ENCODE data around the gene SPTAN1. TPM values are rescaled to one million over a fixed set of nuclear protein-coding genes. Genes with fewer than 3 reads are reported as not detected.
A peak's percentile ranks its signal among the peaks of the same experiment; 100 is the strongest.

Gene SPTAN1
- total RNA-seq (2012; rRNA removed) (327 and 345 TPM in 2 replicates), polyA plus RNA-seq (2012; rRNA removed) (275 and 316 TPM in 2 replicates), Bru-seq, nascent RNA (percentile 92 among the genes with signal in this experiment), BruChase-seq, experiment 1, labeled RNA remaining after a 6-hour chase (percentile 97 among the genes with signal in this experiment), BruChase-seq, experiment 2, labeled RNA remaining after a 2-hour chase (percentile 95 among the genes with signal in this experiment)
- polyA plus RNA-seq (2012; cell fraction: cytosol; rRNA removed), result 177 and 253 TPM in 2 replicates
- polyA plus RNA-seq (2012; cell fraction: nucleus; rRNA removed; ENCODE audit: low replicate concordance), result 798 and 1,000 TPM in 2 replicates
- long read RNA-seq, full-length matches to known transcripts, result 32 of 108 reads
- long read RNA-seq, partial matches to known transcripts, result 63 of 108 reads
- long read RNA-seq, other reads (novel, unspliced or antisense), result 13 of 108 reads

DNA sequence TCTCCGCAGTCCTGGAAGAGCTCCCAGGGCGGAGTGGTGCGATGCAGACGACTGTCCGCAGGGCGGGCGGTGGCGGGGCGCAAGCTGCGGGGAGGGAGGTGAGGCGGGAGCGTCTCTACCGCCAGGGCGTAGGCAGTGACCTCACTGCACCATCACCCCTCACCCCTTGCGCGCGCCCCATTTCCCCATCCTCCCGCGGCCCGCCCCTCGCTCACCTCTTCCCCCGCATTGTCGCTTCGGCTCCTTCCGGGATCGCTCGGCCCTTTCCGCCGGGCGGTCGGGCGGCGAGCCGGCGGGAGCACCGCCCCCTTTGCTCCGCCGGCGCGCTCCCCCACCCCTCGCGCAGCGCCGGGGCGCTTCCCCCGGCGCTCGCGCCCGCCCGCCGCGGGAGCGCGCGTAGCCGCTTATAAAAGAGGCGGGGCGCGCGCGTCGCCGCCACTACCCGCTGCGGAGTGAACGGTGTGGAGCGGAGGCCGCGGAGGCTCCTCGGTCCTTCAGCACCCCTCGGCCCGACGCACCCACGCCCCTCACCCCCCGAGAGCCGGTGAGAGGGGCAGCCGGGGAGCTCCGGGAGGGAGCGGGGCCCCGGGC lies at the start of gene SPTAN1:
Gene SPTAN1, plus strand, starts transcription at position 435 of the 591 bp plus-strand sequence. CDS start 14,154 bp downstream, outside the sequence.
- peaks cover 13% of the 10 kb centered on the region for H3K4me1 ChIP-seq (ENCODE audit: control insufficient read depth, insufficient read depth, low read length)
- peak within 1 kb of the TSS; percentile 99 for H3K4me3 ChIP-seq (ENCODE audit: insufficient read depth, low read depth, low read length)
- peaks cover 37% of the 10 kb centered on the region for H4K20me1 ChIP-seq (ENCODE audit: insufficient read depth, low read length)
- H2BK15ac ChIP-seq (ENCODE audit: low read depth, low read length), result peak within 1 kb of the TSS; percentile 18; the same call in 1 of the 3 replicates
- peak within 1 kb of the TSS; percentile 80 for H3K18ac ChIP-seq (ENCODE audit: low read depth, low read length)
- ATAC-seq (ENCODE audit: low read depth) (peak; percentile 86), DNase-seq (peak; percentile 84)
- H2AK5ac ChIP-seq (ENCODE audit: low read depth, low read length), result peak within 1 kb of the TSS; percentile 37; the same call in 1 of the 2 replicates
- peaks cover 4% of the 10 kb centered on the region; the same call in 1 of the 2 replicates for H3K9me1 ChIP-seq (ENCODE audit: insufficient read depth, low read length)
- intact Hi-C loops (cut with micrococcal nuclease), result no loop called here
- TF ChIP-seq MAZ (IDR thresholded peaks at IDR 0.05; ENCODE audit: borderline replicate concordance, low read depth, low read length) (peak; percentile 68), NFE2L2 (IDR thresholded peaks at IDR 0.05; ENCODE audit: low read depth, low read length) (peak; percentile 16; the same call in 1 of the 2 replicates), CEBPB (IDR thresholded peaks at IDR 0.05; ENCODE audit: low read depth, low read length) (peak; percentile 41; the same call in 1 of the 2 replicates), POLR2A (IDR thresholded peaks at IDR 0.05; ENCODE audit: low read depth, low read length) (peak; percentile 100), MXI1 (IDR thresholded peaks at IDR 0.05; ENCODE audit: borderline replicate concordance, low read depth, low read length) (no peak), BHLHE40 (IDR thresholded peaks at IDR 0.05; ENCODE audit: low read depth, low read length) (0 out of 2 replicates have a peak, but pooled peaks have one; percentile 2), RCOR1 (IDR thresholded peaks at IDR 0.05; ENCODE audit: insufficient replicate concordance, low read length) (no peak), FOS (IDR thresholded peaks at IDR 0.05; ENCODE audit: low read depth, low read length) (no peak)
- TF ChIP-seq, protein P1, sequence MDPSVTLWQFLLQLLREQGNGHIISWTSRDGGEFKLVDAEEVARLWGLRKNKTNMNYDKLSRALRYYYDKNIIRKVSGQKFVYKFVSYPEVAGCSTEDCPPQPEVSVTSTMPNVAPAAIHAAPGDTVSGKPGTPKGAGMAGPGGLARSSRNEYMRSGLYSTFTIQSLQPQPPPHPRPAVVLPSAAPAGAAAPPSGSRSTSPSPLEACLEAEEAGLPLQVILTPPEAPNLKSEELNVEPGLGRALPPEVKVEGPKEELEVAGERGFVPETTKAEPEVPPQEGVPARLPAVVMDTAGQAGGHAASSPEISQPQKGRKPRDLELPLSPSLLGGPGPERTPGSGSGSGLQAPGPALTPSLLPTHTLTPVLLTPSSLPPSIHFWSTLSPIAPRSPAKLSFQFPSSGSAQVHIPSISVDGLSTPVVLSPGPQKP (IDR thresholded peaks at IDR 0.05; ENCODE audit: borderline replicate concordance, low read depth, low read length), result no peak
- H2AK9ac ChIP-seq (replicated peaks; ENCODE audit: low read depth, low read length, poor library complexity), result peak within 1 kb of the TSS; percentile 97
- BruUV-seq (replicated peaks), result no TSS peak
- in situ Hi-C loops (cut with MboI; ENCODE audit: low sequenced_read_pairs), result loop anchor here (10.0 kb wide), 1 partner anchor 257 kb away; no protein-coding TSS in a partner anchor
- H2BK20ac ChIP-seq (ENCODE audit: low read depth, low read length), result peak within 1 kb of the TSS; percentile 14; the same call in 1 of the 2 replicates
- peaks cover 0 to 51% of the 10 kb centered on the region in 2 experiments; a peak in 2 of 4 replicates for H3K79me1 ChIP-seq (ENCODE audit: low read depth in 1 of 2, low read length in 2 of 2)
- H4K5ac ChIP-seq (ENCODE audit: low read depth, low read length), result peak within 1 kb of the TSS; percentile 68
- dilution Hi-C loops (cut with HindIII; ENCODE audit: low sequenced_read_pairs, unreplicated experiment), result no loop called here
- POLR2A ChIA-PET (ENCODE audit: unreplicated experiment), result interaction anchor here (0.6 kb wide), 2 partner anchors 43 to 126 kb away, joined by 6 to 12 read pairs; no protein-coding TSS in a partner anchor
- H2AFZ ChIP-seq (replicated peaks; ENCODE audit: low read length, poor library complexity), result peak within 1 kb of the TSS; percentile 98
- H3K9ac ChIP-seq (ENCODE audit: low read depth, low read length), result peak within 1 kb of the TSS; percentile 91
- peak within 1 kb of the TSS; percentile 71 to 93 for H4K8ac ChIP-seq (ENCODE audit: low read depth in 2 of 2, low read length in 2 of 2)
- H3K4me2 ChIP-seq (ENCODE audit: low read depth, low read length), result peak within 1 kb of the TSS; percentile 88
- no peaks in the 10 kb centered on the region for H3K27me3 ChIP-seq (ENCODE audit: control insufficient read depth, insufficient read depth, low read length)
- H3K4ac ChIP-seq (ENCODE audit: low read depth, low read length), result peak within 1 kb of the TSS; percentile 83
- H3K27ac ChIP-seq (ENCODE audit: insufficient read depth, low read length), result peak within 1 kb of the TSS; percentile 77
- CTCF ChIA-PET, result interaction anchor here (1.2 kb wide), 1 partner anchor 10 kb away, joined by 3 read pairs; no protein-coding TSS in a partner anchor
- H3K14ac ChIP-seq (replicated peaks; ENCODE audit: low read depth, low read length), result peak within 1 kb of the TSS; percentile 80
- H2BK5ac ChIP-seq (ENCODE audit: low read depth, low read length, poor library complexity, severe bottlenecking), result peak within 1 kb of the TSS; percentile 92
- peak within 1 kb of the TSS; percentile 82 for H4K91ac ChIP-seq (ENCODE audit: insufficient read depth, low read depth, low read length)
- peak within 1 kb of the TSS; percentile 81 for H2BK120ac ChIP-seq (ENCODE audit: low read depth, low read length)
- no peaks in the 10 kb centered on the region for H3K36me3 ChIP-seq (ENCODE audit: control insufficient read depth, insufficient read depth, low read length)
- peak within 1 kb of the TSS; percentile 79 for H3K23ac ChIP-seq (ENCODE audit: low read depth, low read length)
- H3K56ac ChIP-seq (ENCODE audit: extremely low read depth, insufficient read depth, low read length), result peak within 1 kb of the TSS; percentile 77
- no peaks in the 10 kb centered on the region for H3K9me3 ChIP-seq (ENCODE audit: control insufficient read depth, insufficient read depth, low read length)
- 0% methylated on average over 38 of the region's 81 CpGs; no CpG with 5 or more reads in 1 of the 2 experiments for WGBS, 2 experiments (ENCODE audit: extremely low coverage in 2 of 2, insufficient read length in 1 of 2)
